ENCODE results near the gene NCK2.

The NCK2 gene

GRCh38 chr2:105862843-105863242 lies 118.1 kb downstream of the NCK2 start:
- H3K9me3 ChIP-seq (ENCODE audit: low read length), result no peaks in the 10 kb centered on the region
- H3K27me3 ChIP-seq (ENCODE audit: control insufficient read depth in 1 of 2, insufficient read depth in 2 of 2, low read length in 2 of 2), result no peaks in the 10 kb centered on the region
- H3K9ac ChIP-seq (ENCODE audit: low read length), result no peak overlapping the region
- H3K4me1 ChIP-seq (ENCODE audit: insufficient read depth, low read length), result peaks cover 22% of the 10 kb centered on the region
- no peaks in the 10 kb centered on the region for H3K36me3 ChIP-seq (ENCODE audit: insufficient read depth, low read length)
- H3K27ac ChIP-seq (ENCODE audit: low read depth, low read length), result no peak overlapping the region
- no peak overlapping the region for H3K4me3 ChIP-seq (ENCODE audit: low read depth in 1 of 2, low read length in 2 of 2)

DNA sequence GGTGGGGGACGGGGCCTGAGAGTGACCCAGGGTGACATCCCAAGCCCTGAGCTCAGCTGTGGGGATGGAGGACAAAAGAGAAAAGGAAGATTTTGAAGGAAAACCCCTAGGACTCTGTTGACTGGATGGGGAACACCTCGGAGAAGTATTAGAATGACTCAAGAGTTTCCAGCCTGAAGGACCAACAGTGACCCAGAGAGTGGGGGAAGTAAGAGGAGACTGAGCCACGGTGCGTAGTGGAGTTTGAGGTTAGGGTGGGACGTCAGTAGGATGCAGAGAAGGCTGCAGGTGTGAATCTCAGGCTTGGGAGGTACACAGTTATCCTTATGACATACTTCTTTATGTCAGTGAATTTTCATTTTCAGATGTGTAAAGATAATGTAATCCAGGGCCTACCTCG lies 119.5 kb downstream of the NCK2 start:
- Histone ChIP-seq H3K9ac (ENCODE audit: low read length) (no peak overlapping the region), H3K27ac (ENCODE audit: low read depth, low read length) (no peak overlapping the region), H3K9me3 (ENCODE audit: low read length) (no peaks in the 10 kb centered on the region), H3K4me3 (ENCODE audit: low read depth in 1 of 2, low read length in 2 of 2) (no peak overlapping the region), H3K36me3 (ENCODE audit: insufficient read depth, low read length) (no peaks in the 10 kb centered on the region), H3K27me3 (ENCODE audit: control insufficient read depth in 1 of 2, insufficient read depth in 2 of 2, low read length in 2 of 2) (no peaks in the 10 kb centered on the region), H3K4me1 (ENCODE audit: insufficient read depth, low read length) (peaks cover 30% of the 10 kb centered on the region)

DNA sequence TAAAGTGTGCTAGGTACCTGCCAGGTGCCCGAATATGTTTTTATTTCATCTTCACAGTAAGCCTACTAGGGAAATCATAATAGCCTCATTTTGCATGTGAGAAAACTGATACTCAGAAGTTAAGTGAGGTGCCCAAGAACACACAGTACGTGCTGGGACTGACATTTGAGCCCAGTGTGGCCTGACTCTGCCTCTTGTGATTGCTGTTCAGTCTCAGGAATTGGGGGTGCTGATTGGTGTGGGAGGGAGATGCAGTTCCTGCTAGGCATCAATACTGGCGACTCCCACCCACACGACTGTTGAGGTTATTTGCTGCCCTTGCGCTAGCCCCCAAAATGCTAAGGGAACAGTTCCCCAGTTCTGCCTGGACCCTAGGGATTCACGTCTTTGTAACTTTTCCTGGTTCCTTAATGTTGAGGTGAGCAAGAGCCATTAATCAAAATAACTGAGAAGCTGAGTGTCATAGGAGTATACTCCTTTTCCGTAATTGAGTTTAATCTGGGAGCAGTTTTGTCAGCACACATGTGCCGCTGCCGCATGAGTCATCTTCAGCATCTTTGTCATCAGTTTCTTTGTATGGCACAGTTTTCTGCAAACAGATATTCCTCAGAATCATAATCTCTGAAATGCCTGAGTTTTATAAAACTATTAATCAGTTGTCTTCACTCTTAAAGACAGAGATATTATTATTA lies 120.7 kb downstream of the NCK2 start:
- Histone ChIP-seq H3K4me1 (ENCODE audit: insufficient read depth, low read length) (peaks cover 30% of the 10 kb centered on the region), H3K27ac (ENCODE audit: low read depth, low read length) (no peak overlapping the region), H3K4me3 (ENCODE audit: low read depth in 1 of 2, low read length in 2 of 2) (no peak overlapping the region), H3K36me3 (ENCODE audit: insufficient read depth, low read length) (no peaks in the 10 kb centered on the region), H3K27me3 (ENCODE audit: control insufficient read depth in 1 of 2, insufficient read depth in 2 of 2, low read length in 2 of 2) (no peaks in the 10 kb centered on the region), H3K9me3 (ENCODE audit: low read length) (no peaks in the 10 kb centered on the region), H3K9ac (ENCODE audit: low read length) (no peak overlapping the region)

GRCh38 chr2:105866216-105867185 lies 121.8 kb downstream of the NCK2 start:
- Histone ChIP-seq H3K36me3 (ENCODE audit: insufficient read depth, low read length) (no peaks in the 10 kb centered on the region), H3K9me3 (ENCODE audit: low read length) (no peaks in the 10 kb centered on the region), H3K27me3 (ENCODE audit: control insufficient read depth in 1 of 2, insufficient read depth in 2 of 2, low read length in 2 of 2) (no peaks in the 10 kb centered on the region), H3K4me1 (ENCODE audit: insufficient read depth, low read length) (peaks cover 30% of the 10 kb centered on the region), H3K4me3 (ENCODE audit: low read depth in 1 of 2, low read length in 2 of 2) (no peak overlapping the region), H3K27ac (ENCODE audit: low read depth, low read length) (no peak overlapping the region), H3K9ac (ENCODE audit: low read length) (no peak overlapping the region)

GRCh38 chr2:105867587-105867986 lies 122.9 kb downstream of the NCK2 start:
- Histone ChIP-seq H3K4me1 (ENCODE audit: insufficient read depth, low read length) (peaks cover 29% of the 10 kb centered on the region), H3K4me3 (ENCODE audit: low read depth in 1 of 2, low read length in 2 of 2) (no peak overlapping the region), H3K36me3 (ENCODE audit: insufficient read depth, low read length) (no peaks in the 10 kb centered on the region), H3K27ac (ENCODE audit: low read depth, low read length) (no peak overlapping the region), H3K9ac (ENCODE audit: low read length) (no peak overlapping the region), H3K27me3 (ENCODE audit: control insufficient read depth in 1 of 2, insufficient read depth in 2 of 2, low read length in 2 of 2) (no peaks in the 10 kb centered on the region), H3K9me3 (ENCODE audit: low read length) (no peaks in the 10 kb centered on the region)

DNA sequence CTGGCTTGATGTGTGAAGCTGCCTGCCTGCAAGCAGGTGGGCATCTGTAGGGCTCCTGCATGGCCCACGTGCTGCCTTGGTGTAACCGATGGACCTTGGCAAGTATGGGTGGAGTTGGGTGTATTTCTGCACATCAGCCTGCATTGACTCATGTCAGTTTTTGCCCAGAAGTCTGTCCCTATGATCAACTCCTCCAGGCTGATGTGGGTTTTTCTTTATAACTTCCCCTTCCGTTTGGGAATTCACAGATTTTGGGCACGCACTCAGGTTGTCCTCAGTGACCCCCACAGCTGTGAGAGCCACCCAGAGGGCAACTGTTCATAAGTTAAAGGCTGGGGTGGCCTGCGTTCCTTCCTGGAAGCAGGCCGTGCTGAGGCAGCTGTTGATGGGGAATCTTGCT lies 123.3 kb downstream of the NCK2 start:
- Histone ChIP-seq H3K9ac (ENCODE audit: low read length) (no peak overlapping the region), H3K4me1 (ENCODE audit: insufficient read depth, low read length) (peaks cover 26% of the 10 kb centered on the region), H3K36me3 (ENCODE audit: insufficient read depth, low read length) (no peaks in the 10 kb centered on the region), H3K9me3 (ENCODE audit: low read length) (no peaks in the 10 kb centered on the region), H3K27me3 (ENCODE audit: control insufficient read depth in 1 of 2, insufficient read depth in 2 of 2, low read length in 2 of 2) (no peaks in the 10 kb centered on the region), H3K27ac (ENCODE audit: low read depth, low read length) (no peak overlapping the region), H3K4me3 (ENCODE audit: low read depth in 1 of 2, low read length in 2 of 2) (no peak overlapping the region)

DNA sequence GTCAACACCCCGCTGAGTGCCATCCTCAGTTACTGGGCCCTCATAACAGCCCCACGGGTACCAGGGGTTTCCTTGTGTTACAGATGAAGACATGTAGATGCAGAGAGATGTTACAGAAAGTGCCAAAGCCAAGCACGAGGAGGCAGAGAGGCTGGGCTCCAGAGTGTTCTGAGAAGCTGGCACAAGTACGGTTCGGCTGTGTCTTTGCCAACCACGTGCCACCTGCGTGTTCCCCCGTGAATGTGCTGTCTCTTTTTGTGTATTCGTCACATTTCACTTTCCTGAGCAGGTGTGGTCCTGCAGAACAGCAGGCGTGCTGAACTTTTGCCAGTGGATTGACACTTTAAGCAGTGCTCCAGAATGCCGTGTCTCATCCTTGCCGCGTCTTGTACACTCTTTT lies 124.6 kb downstream of the NCK2 start:
- Histone ChIP-seq H3K4me3 (ENCODE audit: low read depth in 1 of 2, low read length in 2 of 2) (no peak overlapping the region), H3K36me3 (ENCODE audit: insufficient read depth, low read length) (no peaks in the 10 kb centered on the region), H3K9me3 (ENCODE audit: low read length) (no peaks in the 10 kb centered on the region), H3K9ac (ENCODE audit: low read length) (no peak overlapping the region), H3K27me3 (ENCODE audit: control insufficient read depth in 1 of 2, insufficient read depth in 2 of 2, low read length in 2 of 2) (no peaks in the 10 kb centered on the region), H3K4me1 (ENCODE audit: insufficient read depth, low read length) (peaks cover 28% of the 10 kb centered on the region), H3K27ac (ENCODE audit: low read depth, low read length) (no peak overlapping the region)

DNA sequence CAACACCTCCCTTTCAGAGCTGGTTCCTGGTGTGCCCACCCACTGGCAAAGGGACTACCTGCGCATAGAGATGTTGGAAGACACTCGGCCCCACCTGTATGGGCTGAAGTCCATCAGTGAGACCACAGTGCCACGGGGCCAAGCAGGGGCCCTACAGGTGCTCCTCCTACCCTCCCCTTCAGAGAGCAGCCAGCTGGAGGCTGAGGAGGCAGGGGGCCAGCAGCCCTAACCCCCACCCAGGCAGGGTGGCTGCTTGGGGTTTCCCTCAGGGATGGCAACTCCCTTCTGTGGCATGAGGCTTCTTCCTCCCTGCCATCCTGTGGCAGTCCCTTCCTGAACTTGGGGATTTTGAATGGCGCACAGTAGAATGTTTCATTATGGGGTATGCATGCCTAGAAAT lies 125.3 kb downstream of the NCK2 start:
- peaks cover 28% of the 10 kb centered on the region for H3K4me1 ChIP-seq (ENCODE audit: insufficient read depth, low read length)
- no peak overlapping the region for H3K9ac ChIP-seq (ENCODE audit: low read length)
- H3K4me3 ChIP-seq (ENCODE audit: low read depth in 1 of 2, low read length in 2 of 2), result no peak overlapping the region
- no peaks in the 10 kb centered on the region for H3K9me3 ChIP-seq (ENCODE audit: low read length)
- H3K36me3 ChIP-seq (ENCODE audit: insufficient read depth, low read length), result no peaks in the 10 kb centered on the region
- H3K27me3 ChIP-seq (ENCODE audit: control insufficient read depth in 1 of 2, insufficient read depth in 2 of 2, low read length in 2 of 2), result no peaks in the 10 kb centered on the region
- no peak overlapping the region for H3K27ac ChIP-seq (ENCODE audit: low read depth, low read length)

DNA sequence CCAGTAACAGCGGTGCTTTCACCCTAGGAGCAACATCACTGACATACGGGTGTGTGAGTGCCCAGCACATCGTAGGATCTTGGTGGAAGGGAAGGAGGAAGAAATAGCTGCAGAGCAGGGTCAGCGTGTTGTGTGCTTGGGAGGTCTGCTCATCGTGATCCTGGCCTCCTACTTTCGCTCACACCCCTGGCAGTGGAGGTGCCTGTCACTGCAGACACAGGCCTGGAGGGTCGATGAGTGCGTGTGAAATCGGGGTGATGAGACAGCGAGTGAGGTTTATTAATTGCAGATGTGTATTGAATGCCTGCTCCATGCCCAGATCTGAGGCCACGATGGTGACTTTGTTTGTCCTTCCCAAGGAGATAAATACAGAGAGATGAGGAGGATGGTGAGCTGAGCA lies 126.1 kb downstream of the NCK2 start:
- peaks cover 28% of the 10 kb centered on the region for H3K4me1 ChIP-seq (ENCODE audit: insufficient read depth, low read length)
- H3K4me3 ChIP-seq (ENCODE audit: low read depth in 1 of 2, low read length in 2 of 2), result no peak overlapping the region
- no peak overlapping the region for H3K9ac ChIP-seq (ENCODE audit: low read length)
- H3K27me3 ChIP-seq (ENCODE audit: control insufficient read depth in 1 of 2, insufficient read depth in 2 of 2, low read length in 2 of 2), result no peaks in the 10 kb centered on the region
- no peaks in the 10 kb centered on the region for H3K36me3 ChIP-seq (ENCODE audit: insufficient read depth, low read length)
- H3K9me3 ChIP-seq (ENCODE audit: low read length), result no peaks in the 10 kb centered on the region
- no peak overlapping the region for H3K27ac ChIP-seq (ENCODE audit: low read depth, low read length)

GRCh38 chr2:105872142-105872728 lies 127.5 kb downstream of the NCK2 start:
- Histone ChIP-seq H3K4me1 (ENCODE audit: insufficient read depth, low read length) (peaks cover 20% of the 10 kb centered on the region), H3K36me3 (ENCODE audit: insufficient read depth, low read length) (no peaks in the 10 kb centered on the region)

GRCh38 chr2:105872830-105873229 lies 128.1 kb downstream of the NCK2 start:
- no peaks in the 10 kb centered on the region for H3K36me3 ChIP-seq (ENCODE audit: insufficient read depth, low read length)
- no peak overlapping the region for H3K27ac ChIP-seq (ENCODE audit: low read depth, low read length)
- H3K9ac ChIP-seq (ENCODE audit: low read length), result no peak overlapping the region
- no peak overlapping the region for H3K4me3 ChIP-seq (ENCODE audit: low read depth in 1 of 2, low read length in 2 of 2)
- no peaks in the 10 kb centered on the region for H3K9me3 ChIP-seq (ENCODE audit: low read length)
- H3K4me1 ChIP-seq (ENCODE audit: insufficient read depth, low read length), result peaks cover 14% of the 10 kb centered on the region
- H3K27me3 ChIP-seq (ENCODE audit: control insufficient read depth in 1 of 2, insufficient read depth in 2 of 2, low read length in 2 of 2), result no peaks in the 10 kb centered on the region

More at GRCh38 chr2:105872142-105872728, 127.5 kb downstream of the NCK2 start:
- H3K27me3 ChIP-seq (ENCODE audit: control insufficient read depth in 1 of 2, insufficient read depth in 2 of 2, low read length in 2 of 2), result no peaks in the 10 kb centered on the region
- no peak overlapping the region for H3K9ac ChIP-seq (ENCODE audit: low read length)
- H3K4me3 ChIP-seq (ENCODE audit: low read depth in 1 of 2, low read length in 2 of 2), result no peak overlapping the region
- no peaks in the 10 kb centered on the region for H3K9me3 ChIP-seq (ENCODE audit: low read length)
- H3K27ac ChIP-seq (ENCODE audit: low read depth, low read length), result no peak overlapping the region

All from muscle layer of colon (tissue), 2 donors.